Keratinocyte (primary cell): ENCODE results near the gene TFF1. TPM values are rescaled to one million over a fixed set of nuclear protein-coding genes. Genes with fewer than 3 reads are reported as not detected.

ENCODE experiments used
- DNase-seq: peaks from one replicate; pipeline ENCODE4 v3.0.0-alpha.2; 2011; ENCODE audit warnings: low read depth, missing footprints, low spot score
- FAIRE-seq: peaks from 2 replicates; lab custom pipeline; 2011; peaks lifted over from hg19 to GRCh38; lab: Jason Lieb, UNC
- H2AFZ ChIP-seq: 2 replicates; pipeline ENCODE4 v1.6.0; 2012; ENCODE audit warnings: low read length, control low read depth, inconsistent platforms; ENCODE audit not compliant: control insufficient read depth
- H3K27ac ChIP-seq: 2 replicates; pipeline ENCODE4 v1.5.1; 2011; ENCODE audit warnings: low read length; ENCODE audit not compliant: control insufficient read depth, insufficient read depth
- H3K27me3 ChIP-seq: 3 replicates; pipeline ENCODE4 v1.6.0; 2011; ENCODE audit warnings: low read length; ENCODE audit not compliant: control insufficient read depth, insufficient read depth; ENCODE audit errors: extremely low read depth
- H3K36me3 ChIP-seq, 2 experiments: 2 replicates in 1 of 2; 3 replicates in 1 of 2; pipeline ENCODE4 v1.5.1; 2011; ENCODE audit warnings: low read length in 2 of 2, mild to moderate bottlenecking in 1 of 2; ENCODE audit not compliant: control insufficient read depth in 2 of 2, insufficient read depth in 2 of 2; ENCODE audit errors: extremely low read depth in 1 of 2
- H3K4me1 ChIP-seq: 3 replicates; pipeline ENCODE4 v1.5.1; 2011; ENCODE audit warnings: low read length; ENCODE audit not compliant: control insufficient read depth, insufficient read depth; ENCODE audit errors: extremely low read depth
- H3K4me2 ChIP-seq: 3 replicates; pipeline ENCODE4 v1.6.0; 2011; ENCODE audit warnings: low read depth, low read length; ENCODE audit not compliant: control insufficient read depth, insufficient read depth; ENCODE audit errors: extremely low read depth
- H3K4me3 ChIP-seq, 3 experiments: fragments of 200-600 bp in 1 of 3; sonication (generic) in 1 of 3; 2 replicates in 2 of 3; 3 replicates in 1 of 3; pipeline ENCODE4 v1.5.1; 2011 to 2016; ENCODE audit warnings: low read length in 3 of 3, mild to moderate bottlenecking in 3 of 3, control low read depth in 2 of 3, inconsistent platforms in 1 of 3, low read depth in 1 of 3, mixed read lengths in 1 of 3, mixed run types in 1 of 3, moderate library complexity in 1 of 3; ENCODE audit not compliant: control insufficient read depth in 2 of 3, insufficient read depth in 2 of 3; ENCODE audit errors: extremely low read depth in 1 of 3
- H3K79me2 ChIP-seq: 2 replicates; pipeline ENCODE4 v1.6.0; 2012; ENCODE audit warnings: low read length; ENCODE audit not compliant: control insufficient read depth, insufficient read depth
- H3K9ac ChIP-seq: 3 replicates; pipeline ENCODE4 v1.6.0; 2011; ENCODE audit warnings: low read length; ENCODE audit not compliant: control insufficient read depth, insufficient read depth; ENCODE audit errors: extremely low read depth
- H3K9me1 ChIP-seq: 3 replicates; pipeline ENCODE4 v1.6.0; 2011; ENCODE audit warnings: low read length; ENCODE audit not compliant: control insufficient read depth, insufficient read depth; ENCODE audit errors: extremely low read depth
- H3K9me3 ChIP-seq: 2 replicates; pipeline ENCODE4 v1.5.1; 2012; ENCODE audit warnings: low read depth, low read length; ENCODE audit not compliant: control insufficient read depth
- H4K20me1 ChIP-seq: 3 replicates; pipeline ENCODE4 v1.6.0; 2011; ENCODE audit warnings: low read length; ENCODE audit not compliant: control insufficient read depth, insufficient read depth; ENCODE audit errors: extremely low read depth
- EZH2 ChIP-seq: IDR thresholded peaks from one replicate; pipeline ENCODE4 v1.6.1; 2012; ENCODE audit warnings: inconsistent platforms, mild to moderate bottlenecking, low read length, moderate library complexity
- dilution Hi-C: fragments of 300-500 bp; cut with MboI; formaldehyde crosslinking; loops from one replicate; pipeline ENCODE4 v1.7.0; 2020; ENCODE audit warnings: low sequenced_read_pairs; ENCODE audit not compliant: extremely low pct_ligation_motif_present
- polyA plus RNA-seq, 5 experiments: library from polyadenylated mRNA; depleted of rRNA in 3 of 5; stranded (reverse) in 3 of 5; stranded (forward) in 1 of 5; unstranded in 1 of 5; fragments of >200 nt; gene quantifications; 1 replicate in 1 of 5; 2 replicates in 3 of 5; 3 replicates in 1 of 5; pipeline versions ENCODE4 v1.2.1 to v1.2.3, GENCODE V29; 2011 to 2012; ENCODE audit warnings: missing spikeins in 2 of 5, low read depth in 1 of 5, low replicate concordance in 1 of 5
- TF ChIP-seq, protein P1 (sequence below), 3 experiments: IDR thresholded peaks in 1 of 3; conservative IDR thresholded peaks in 1 of 3; optimal IDR thresholded peaks in 1 of 3; 2 replicates in 2 of 3; 3 replicates in 1 of 3; pipeline versions ENCODE3 to v1.5.1; 2011; ENCODE audit warnings: low read length in 3 of 3, mild to moderate bottlenecking in 3 of 3, moderate library complexity in 2 of 3, control low read depth in 1 of 3, inconsistent platforms in 1 of 3; ENCODE audit not compliant: insufficient read depth in 2 of 3; ENCODE audit errors: extremely low read depth in 1 of 3

The TFF1 gene
- polyA plus RNA-seq, 1 donor (not counting 4 experiments of a cell fraction or from before 2014, with no cell fraction given), result not detected

DNA sequence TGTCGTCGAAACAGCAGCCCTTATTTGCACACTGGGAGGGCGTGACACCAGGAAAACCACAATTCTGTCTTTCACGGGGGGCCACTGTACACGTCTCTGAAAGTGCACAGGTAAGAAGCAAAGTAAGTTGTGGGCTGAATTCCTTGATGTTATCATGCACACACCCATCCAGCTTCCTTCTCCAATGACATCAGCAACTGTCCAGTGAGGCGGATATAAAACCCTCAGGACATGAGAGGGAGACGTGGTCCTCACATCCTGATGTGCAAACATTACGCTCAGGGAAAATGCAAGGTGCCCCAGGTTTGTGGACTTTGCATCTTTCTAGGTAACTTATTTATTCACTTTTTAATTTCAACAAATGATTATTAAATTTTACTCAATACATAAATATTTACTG lies 3.0 kb downstream of the TFF1 start:
- Histone ChIP-seq H3K4me1 (no peaks in the 10 kb centered on the region), H3K9me3 (no peaks in the 10 kb centered on the region), H3K27me3 (no peaks in the 10 kb centered on the region), H3K4me3 (no peak overlapping the region), H3K27ac (no peak overlapping the region), H3K4me2 (no peak overlapping the region), H3K9me1 (no peaks in the 10 kb centered on the region), H3K36me3 (no peaks in the 10 kb centered on the region), H3K9ac (no peak overlapping the region), H4K20me1 (no peaks in the 10 kb centered on the region), H2AFZ (no peak overlapping the region), H3K79me2 (no peaks in the 10 kb centered on the region)
- FAIRE-seq (no peak), DNase-seq (no peak)
- TF ChIP-seq, protein P1, sequence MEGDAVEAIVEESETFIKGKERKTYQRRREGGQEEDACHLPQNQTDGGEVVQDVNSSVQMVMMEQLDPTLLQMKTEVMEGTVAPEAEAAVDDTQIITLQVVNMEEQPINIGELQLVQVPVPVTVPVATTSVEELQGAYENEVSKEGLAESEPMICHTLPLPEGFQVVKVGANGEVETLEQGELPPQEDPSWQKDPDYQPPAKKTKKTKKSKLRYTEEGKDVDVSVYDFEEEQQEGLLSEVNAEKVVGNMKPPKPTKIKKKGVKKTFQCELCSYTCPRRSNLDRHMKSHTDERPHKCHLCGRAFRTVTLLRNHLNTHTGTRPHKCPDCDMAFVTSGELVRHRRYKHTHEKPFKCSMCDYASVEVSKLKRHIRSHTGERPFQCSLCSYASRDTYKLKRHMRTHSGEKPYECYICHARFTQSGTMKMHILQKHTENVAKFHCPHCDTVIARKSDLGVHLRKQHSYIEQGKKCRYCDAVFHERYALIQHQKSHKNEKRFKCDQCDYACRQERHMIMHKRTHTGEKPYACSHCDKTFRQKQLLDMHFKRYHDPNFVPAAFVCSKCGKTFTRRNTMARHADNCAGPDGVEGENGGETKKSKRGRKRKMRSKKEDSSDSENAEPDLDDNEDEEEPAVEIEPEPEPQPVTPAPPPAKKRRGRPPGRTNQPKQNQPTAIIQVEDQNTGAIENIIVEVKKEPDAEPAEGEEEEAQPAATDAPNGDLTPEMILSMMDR (optimal IDR thresholded peaks at IDR 0.05 in 1 of 3, IDR thresholded peaks at IDR 0.05 in 1 of 3, conservative IDR thresholded peaks at IDR 0.05 in 1 of 3; ENCODE audit: extremely low read depth in 1 of 3, insufficient read depth in 2 of 3, low read length in 3 of 3), result no peak
- dilution Hi-C loops, result no loop called here

DNA sequence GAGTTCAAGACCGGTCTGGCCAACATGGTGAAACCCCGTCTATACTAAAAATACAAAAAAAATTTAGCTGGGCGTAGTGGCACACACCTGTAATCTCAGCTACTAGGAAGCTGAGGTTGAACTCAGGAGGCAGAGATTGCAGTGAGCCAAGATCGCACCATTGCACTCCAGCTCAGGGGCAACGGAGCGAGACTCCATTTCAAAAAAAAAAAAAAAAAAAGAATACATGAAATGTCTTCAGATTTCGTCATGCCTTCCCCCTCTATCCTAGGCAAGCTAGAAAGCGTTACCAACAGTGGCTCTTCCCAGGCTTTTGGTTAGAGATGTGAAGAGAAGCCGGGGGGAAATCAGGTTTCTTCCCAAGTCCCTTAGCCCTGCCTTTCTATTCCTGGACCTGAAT lies 3.6 kb downstream of the TFF1 start:
- H2AFZ ChIP-seq, result no peak overlapping the region
- H3K27ac ChIP-seq, result no peak overlapping the region
- DNase-seq (no peak), FAIRE-seq (no peak)
- dilution Hi-C loops, result no loop called here
- H3K4me2 ChIP-seq, result no peak overlapping the region
- H3K36me3 ChIP-seq, result no peaks in the 10 kb centered on the region
- H4K20me1 ChIP-seq, result no peaks in the 10 kb centered on the region
- TF ChIP-seq, protein P1 (optimal IDR thresholded peaks at IDR 0.05 in 1 of 3, IDR thresholded peaks at IDR 0.05 in 1 of 3, conservative IDR thresholded peaks at IDR 0.05 in 1 of 3; ENCODE audit: extremely low read depth in 1 of 3, insufficient read depth in 2 of 3, low read length in 3 of 3), result no peak
- no peak for TF ChIP-seq EZH2
- H3K4me3 ChIP-seq, result no peak overlapping the region
- no peaks in the 10 kb centered on the region for H3K9me3 ChIP-seq
- H3K79me2 ChIP-seq, result no peaks in the 10 kb centered on the region
- H3K9me1 ChIP-seq, result no peaks in the 10 kb centered on the region
- no peak overlapping the region for H3K9ac ChIP-seq
- no peaks in the 10 kb centered on the region for H3K4me1 ChIP-seq
- no peaks in the 10 kb centered on the region for H3K27me3 ChIP-seq
